ENCODE results near the gene IPO4.

Gene IPO4

DNA sequence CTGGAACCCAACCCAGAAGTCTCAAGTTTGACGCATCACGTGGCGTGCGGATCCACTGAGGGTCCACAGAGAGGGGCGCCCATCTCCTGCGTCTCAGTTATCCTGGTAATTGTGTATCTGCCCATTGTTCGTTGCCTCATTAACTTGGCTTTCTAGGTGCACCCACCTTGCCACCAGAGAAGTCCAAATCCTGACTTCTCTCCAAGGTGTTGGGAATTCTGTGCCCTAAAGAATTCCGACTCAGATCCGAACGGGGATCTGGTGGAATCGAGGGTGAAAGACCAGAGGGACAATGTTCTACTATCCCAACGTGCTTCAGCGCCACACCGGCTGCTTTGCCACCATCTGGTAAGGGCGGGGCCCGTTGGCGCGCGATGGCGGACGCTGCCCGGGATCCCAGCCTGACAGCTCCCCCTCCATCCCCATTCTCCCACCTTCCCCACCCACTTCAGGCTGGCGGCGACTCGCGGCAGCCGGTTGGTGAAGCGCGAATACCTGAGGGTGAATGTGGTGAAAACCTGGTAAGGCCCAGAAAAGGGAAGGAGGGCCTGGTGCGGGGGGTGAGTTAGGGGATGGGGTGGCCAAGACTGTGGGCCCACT is 16.3 kb downstream of the IPO4 start:
- DNase-seq: peak; percentile 76

DNA sequence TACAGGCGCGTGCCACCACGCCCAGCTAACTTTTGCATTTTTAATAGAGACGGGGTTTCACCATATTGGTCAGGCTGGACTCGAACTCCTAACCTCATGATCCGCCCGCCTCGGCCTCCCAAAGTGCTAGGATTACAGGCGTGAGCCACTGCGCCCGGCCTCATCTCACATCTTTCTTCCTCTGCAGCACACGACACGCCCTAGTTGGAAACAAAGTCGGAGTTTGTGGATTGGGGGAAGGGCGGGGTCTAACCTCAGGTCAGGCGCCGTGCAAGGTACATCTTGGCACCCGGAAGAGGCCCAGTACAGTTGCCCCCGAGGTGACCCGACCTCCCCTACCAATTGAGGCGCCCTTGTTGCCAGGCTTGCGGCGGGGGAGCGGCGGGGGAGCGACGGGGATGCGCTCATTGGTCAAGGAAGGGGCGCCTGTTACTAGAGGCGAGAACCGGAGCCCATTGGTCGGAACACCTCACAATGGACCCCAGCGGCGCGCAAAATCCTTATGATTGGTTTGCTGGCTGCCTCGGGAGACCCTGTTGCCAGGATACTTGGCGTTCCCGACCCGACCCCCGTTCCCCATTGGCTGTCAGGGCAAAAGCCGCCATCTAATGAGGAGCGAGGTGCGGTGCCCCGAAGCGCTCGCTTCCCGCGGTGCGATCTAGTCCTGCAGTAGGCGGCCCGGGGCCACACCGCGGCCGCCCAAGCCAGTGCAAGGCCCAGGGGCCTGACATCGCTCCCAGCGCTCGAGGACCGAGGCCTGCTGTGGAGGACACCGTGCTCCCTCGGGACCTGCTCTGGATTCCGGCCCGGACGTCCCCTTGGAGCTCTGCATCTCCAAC is 17.0 kb downstream of the IPO4 start, which contains the start of gene REC8:
Gene REC8, plus strand, starts transcription at position 659 of the 839 bp plus-strand sequence. CDS start 473 bp downstream, outside the sequence.
- DNase-seq: peak; percentile 100

DNA sequence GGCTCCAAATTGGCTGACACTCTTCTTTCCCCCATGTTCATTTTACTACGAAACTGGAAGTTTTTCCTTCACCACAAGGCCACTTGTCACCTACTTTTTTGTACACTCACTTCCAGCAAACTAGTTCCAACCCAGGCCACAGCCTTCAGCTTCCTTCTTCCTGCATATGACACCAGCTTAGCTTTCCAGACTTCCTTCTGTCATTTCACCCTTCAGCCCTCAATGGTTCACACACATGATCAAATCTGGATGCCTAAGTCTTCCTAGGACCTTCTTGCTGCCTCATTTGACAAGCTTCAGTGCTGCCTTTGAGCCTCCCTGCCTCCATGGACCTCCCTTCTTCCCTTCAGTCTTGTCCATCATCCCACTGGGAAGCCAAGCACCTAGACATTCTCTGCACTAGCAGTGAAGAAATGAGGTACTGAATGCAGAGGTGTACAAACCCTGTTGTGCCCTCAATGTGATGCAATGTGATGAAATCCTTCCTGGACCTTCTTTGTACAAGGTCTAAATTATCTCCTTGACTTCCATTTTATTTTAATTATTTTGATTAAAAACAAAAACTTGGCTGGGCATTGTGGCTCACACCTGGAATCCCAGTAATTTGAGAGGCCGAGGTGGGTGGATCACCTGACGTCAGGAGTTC is 21.0 kb downstream of the IPO4 start:
- no peak for DNase-seq

DNA sequence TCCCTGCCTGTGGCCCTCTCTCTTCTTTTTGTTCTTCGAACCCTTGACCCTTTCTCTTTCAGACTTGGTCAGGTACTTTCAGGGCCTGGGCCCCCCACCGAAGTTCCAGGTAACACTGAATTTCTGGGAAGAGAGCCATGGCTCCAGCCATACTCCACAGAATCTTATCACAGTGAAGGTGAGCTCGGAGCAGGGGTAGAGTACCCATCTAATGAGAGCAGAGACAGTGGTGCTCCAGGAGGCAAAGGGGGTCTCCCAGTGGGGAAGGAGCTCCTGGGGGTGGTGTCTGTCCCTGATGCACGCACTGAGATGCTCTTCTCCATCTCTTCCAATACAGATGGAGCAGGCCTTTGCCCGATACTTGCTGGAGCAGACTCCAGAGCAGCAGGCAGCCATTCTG is 22.8 kb downstream of the IPO4 start:
- DNase-seq: no peak

DNA sequence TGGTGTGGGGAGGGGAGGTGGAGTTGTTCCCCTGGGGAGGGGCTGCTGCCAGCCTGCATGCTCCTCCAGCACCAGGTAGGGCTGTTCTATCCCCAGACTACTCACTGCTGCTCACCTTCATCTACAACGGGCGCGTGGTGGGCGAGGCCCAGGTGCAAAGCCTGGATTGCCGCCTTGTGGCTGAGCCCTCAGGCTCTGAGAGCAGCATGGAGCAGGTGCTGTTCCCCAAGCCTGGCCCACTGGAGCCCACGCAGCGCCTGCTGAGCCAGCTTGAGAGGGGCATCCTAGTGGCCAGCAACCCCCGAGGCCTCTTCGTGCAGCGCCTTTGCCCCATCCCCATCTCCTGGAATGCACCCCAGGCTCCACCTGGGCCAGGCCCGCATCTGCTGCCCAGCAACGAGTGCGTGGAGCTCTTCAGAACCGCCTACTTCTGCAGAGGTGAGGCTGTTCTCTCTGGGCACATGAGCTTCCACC is 24.1 kb downstream of the IPO4 start:
- DNase-seq: no peak

DNA sequence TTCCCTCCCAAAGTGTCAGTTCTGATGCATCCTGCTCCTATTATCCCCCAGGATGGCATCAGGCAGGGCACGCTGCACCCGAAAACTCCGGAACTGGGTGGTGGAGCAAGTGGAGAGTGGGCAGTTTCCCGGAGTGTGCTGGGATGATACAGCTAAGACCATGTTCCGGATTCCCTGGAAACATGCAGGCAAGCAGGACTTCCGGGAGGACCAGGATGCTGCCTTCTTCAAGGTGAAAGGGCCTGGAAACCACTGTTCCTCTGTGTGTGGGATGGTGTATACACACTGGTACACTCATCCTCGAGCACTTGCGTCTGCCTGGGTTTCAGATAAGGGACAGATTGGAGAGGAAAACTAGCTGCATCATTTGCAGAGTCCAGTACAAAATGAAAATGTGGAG is 26.5 kb downstream of the IPO4 start:
- no peak for DNase-seq

DNA sequence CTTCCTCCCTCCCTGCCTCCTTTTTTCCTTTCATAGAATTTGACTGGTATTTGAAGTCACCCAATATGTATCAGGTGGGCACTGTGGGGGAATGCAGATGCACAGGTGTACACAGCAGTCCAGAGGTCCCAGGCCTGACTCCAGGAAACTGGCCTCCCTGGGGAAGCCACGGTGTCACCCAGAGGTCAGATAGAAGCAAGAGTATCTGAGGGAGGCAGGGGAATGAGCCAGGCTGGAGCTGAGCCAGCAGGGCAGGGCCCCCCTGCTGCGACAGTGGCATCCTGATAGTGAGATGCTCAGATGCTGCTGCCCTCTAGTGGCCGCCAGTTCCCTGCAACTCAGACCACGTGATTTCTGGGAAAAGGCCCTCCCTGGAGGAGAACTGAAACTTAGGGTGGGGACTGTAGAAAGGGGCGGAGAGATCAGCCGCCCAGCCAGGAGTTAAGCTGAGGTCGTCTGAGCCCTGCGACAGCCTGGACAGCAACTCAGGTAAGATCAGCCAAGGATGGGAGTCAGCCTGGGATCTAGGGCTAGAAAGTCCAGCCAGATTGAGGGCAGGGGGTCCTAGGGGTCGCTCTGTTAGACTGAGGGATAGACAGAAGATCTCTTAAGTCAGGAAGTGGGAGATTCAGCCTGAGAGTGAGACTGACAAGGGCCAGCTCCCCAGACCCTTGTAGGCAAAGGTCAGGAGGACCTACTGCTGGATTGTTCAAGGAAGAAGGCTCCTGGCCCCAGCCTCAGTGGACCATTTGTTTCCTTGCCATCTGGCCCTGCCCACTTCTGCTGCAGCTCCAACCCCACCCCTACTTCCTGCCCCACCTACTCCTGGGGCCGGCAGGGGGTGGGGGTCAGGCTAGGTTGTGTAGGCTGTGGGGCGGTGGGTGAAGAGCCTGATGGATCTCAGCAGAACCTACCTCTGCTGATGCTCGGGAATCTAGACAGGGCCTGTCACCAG is 27.5 kb downstream of the IPO4 start, which contains the start of gene IRF9:
Gene IRF9, plus strand, starts transcription at position 416 of the 955 bp plus-strand sequence. CDS start 880 bp downstream, outside the sequence.
- peak; percentile 95 for DNase-seq

DNA sequence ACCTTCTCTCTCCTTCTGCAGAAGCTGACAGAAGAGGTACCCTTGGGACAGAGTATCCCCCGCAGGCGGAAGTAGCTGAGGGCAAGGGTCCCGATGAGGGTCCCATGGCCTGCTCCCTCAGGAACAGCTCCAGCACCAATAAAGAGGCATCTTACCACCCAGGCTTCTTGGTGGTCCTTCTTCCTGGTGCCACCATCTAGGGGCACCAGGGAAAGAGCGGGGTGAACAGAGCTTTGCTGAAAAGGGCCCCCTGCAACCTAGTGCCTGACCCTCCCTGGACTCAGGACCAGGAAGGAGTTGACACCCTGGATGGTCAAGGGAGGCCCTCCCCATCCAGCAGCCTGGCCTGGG is 28.1 kb downstream of the IPO4 start:
- DNase-seq: no peak

DNA sequence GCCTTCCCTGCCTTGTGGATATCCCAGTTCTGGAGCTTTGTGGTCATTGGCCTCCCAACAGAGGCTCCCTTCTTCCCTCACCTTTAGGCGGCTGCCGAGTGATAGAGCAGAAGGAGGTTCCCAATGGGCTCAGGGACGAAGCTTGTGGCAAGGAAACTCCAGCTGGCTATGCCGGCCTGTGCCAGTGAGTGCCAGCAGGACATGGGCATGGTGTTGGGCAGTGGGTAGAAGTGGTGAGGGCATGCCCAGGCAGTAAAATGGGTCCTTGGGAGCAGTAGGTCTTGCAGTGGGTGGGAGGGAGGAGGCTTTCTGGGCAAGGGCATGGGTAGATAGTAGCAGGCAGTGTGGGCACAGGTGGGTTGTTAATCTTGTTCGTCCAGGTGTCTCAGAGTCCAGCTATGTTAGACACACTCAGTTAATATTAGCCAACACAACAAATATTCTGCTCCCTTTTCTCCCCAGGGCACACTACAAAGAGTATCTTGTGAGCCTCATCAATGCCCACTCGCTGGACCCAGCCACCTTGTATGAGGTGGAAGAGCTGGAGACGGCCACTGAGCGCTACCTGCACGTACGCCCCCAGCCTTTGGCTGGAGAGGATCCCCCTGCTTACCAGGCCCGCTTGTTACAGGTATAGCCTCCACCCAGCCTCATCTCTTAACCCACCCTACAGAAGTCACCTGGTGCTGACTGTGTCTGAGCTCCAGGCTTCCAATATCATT is 28.7 kb downstream of the IPO4 start:
- no peak for DNase-seq

DNA sequence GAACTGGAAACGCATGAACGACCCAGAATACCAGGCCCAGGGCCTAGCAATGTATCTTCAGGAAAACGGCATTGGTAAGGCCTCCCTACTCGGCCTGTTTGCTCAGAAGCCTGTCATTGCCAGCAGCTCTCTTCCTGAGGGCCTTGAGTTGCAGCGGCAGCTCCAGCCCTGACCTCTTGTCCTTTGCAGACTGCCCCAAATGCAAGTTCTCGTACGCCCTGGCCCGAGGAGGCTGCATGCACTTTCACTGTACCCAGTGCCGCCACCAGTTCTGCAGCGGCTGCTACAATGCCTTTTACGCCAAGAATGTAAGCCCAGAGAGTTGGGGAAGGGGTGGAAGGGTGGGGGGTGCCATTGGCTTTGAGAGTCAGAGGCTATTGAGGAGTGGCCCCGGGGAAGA is 31.3 kb downstream of the IPO4 start:
- DNase-seq: no peak

DNA sequence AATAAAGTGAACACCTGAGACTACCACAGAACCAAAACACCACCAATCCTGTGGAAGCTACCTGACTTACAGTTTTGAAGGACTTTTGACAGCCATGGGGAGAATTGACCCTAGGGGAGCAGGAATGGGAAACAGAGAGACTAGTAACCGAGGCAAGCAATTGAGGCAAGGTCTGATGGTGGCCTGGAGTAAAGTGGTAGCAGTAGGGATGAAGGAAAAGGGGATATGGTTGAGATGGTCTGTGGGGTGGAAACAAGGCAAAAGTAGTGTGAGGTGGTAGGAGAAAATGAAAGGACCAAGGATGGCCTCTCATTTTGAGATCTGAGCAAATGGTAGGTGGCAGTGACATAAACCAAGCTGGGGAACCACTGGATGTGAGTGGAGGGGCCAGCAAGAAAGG is 31.8 kb downstream of the IPO4 start:
- DNase-seq: no peak

DNA sequence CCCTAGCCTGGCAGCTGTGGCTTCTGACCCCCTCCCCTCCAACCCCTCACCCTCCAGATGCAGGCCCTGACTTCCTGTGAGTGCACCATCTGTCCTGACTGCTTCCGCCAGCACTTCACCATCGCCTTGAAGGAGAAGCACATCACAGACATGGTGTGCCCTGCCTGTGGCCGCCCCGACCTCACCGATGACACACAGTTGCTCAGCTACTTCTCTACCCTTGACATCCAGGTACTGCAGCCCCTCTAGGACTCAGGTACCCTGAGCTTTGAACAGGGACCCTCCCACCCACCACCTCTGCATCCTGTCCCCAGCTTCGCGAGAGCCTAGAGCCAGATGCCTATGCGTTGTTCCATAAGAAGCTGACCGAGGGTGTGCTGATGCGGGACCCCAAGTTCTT is 33.5 kb downstream of the IPO4 start:
- no peak for DNase-seq

DNA sequence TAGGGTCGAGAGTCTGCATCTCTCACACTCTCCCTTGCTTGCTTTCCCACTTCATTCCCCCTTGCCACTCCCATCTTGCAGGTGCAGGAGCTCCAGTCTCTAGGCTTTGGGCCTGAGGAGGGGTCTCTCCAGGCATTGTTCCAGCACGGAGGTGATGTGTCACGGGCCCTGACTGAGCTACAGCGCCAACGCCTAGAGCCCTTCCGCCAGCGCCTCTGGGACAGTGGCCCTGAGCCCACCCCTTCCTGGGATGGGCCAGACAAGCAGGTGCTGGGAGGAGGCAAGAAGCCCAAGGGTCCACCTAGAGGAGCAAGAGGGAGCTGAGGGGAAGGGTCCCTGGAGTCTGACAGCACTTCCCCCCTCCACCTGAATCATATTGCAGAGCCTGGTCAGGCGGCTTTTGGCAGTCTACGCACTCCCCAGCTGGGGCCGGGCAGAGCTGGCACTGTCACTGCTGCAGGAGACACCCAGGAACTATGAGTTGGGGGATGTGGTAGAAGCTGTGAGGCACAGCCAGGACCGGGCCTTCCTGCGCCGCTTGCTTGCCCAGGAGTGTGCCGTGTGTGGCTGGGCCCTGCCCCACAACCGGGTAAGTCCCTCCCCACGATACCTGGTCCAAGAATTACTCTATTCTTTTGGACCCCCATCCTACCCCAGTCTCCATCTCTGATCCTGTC is 37.1 kb downstream of the IPO4 start:
- DNase-seq: no peak

DNA sequence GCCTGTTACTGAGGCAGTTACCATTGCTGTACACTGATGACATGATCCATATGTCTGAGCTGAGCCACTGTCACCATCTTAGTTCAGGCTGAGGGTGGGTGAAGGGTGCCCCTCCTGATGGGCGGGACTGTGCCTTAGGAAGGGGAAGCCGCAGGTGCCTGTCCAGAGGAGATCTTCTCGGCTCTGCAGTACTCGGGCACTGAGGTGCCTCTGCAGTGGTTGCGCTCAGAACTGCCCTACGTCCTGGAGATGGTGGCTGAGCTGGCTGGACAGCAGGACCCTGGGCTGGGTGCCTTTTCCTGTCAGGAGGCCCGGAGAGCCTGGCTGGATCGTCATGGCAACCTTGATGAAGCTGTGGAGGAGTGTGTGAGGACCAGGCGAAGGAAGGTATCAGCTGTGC is 37.6 kb downstream of the IPO4 start:
- DNase-seq: no peak

DNA sequence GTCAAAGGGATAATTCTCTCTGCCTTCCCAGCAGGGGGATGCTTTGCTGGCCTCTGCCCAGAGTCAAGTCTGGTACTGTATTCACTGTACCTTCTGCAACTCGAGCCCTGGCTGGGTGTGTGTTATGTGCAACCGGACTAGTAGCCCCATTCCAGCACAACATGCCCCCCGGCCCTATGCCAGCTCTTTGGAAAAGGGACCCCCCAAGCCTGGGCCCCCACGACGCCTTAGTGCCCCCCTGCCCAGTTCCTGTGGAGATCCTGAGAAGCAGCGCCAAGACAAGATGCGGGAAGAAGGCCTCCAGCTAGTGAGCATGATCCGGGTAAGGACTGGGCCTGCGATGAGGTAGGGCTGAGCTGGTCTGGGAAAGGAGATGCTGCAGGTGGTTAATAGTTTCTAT is 38.0 kb downstream of the IPO4 start:
- DNase-seq: no peak

DNA sequence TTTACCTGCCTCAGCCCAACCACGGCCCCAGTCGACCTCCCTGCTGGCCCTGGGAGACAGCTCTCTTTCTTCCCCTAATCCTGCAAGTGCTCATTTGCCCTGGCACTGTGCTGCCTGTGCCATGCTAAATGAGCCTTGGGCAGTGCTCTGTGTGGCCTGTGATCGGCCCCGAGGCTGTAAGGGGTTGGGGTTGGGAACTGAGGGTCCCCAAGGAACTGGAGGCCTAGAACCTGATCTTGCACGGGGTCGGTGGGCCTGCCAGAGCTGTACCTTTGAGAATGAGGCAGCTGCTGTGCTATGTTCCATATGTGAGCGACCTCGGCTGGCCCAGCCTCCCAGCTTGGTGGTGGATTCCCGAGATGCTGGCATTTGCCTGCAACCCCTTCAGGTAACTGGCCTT is 38.6 kb downstream of the IPO4 start:
- no peak for DNase-seq

DNA sequence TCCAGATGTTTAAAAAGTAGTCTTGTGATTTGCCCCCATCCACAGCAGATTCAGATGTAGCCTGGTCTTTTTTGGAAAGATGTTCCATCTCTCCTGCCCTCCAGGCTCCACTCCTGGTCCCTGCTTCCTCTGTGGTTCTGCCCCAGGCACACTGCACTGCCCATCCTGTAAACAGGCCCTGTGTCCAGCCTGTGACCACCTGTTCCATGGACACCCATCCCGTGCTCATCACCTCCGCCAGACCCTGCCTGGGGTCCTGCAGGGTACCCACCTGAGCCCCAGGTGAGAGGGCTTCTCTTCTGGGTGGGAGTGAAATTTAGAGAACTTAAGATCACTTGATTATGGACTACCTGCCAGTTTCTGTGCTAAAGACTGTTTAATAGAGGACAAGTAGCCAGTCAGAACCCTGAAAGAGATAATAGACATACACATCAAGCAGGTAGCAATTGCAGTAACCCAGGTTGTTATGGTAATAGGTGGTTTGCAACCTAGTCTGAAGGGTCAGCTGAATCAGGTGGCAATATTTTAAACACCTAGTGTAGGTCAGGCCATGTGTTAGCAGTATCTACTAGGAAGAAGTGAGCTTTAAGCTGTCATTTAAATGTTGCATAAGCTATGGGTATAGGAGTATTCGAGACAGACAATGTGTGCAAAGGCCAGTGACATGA is 39.2 kb downstream of the IPO4 start:
- DNase-seq: no peak

DNA sequence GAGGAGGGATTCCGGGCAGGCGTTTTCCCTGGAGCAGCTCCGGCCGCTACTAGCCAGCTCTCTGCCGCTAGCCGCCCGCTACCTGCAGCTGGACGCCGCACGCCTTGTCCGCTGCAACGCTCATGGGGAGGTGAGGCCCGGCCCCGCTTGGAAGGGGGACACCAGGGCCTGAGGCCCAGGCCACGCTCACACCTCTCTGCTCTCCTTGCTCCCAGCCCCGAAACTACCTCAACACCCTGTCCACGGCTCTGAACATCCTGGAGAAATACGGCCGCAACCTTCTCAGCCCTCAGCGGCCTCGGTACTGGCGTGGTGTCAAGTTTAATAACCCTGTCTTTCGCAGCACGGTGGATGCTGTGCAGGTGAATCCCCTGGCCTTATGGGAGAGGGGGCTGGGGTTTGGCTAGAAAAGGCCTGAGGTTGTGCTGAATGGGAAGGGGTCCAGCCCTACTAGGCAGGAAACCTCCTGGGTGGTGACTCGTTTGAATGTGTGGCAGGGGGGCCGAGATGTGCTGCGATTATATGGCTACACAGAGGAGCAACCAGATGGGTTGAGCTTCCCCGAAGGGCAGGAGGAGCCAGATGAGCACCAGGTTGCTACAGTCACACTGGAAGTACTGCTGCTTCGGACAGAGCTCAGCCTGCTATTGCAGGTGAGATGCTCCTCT is 40.7 kb downstream of the IPO4 start:
- DNase-seq: peak; percentile 40

DNA sequence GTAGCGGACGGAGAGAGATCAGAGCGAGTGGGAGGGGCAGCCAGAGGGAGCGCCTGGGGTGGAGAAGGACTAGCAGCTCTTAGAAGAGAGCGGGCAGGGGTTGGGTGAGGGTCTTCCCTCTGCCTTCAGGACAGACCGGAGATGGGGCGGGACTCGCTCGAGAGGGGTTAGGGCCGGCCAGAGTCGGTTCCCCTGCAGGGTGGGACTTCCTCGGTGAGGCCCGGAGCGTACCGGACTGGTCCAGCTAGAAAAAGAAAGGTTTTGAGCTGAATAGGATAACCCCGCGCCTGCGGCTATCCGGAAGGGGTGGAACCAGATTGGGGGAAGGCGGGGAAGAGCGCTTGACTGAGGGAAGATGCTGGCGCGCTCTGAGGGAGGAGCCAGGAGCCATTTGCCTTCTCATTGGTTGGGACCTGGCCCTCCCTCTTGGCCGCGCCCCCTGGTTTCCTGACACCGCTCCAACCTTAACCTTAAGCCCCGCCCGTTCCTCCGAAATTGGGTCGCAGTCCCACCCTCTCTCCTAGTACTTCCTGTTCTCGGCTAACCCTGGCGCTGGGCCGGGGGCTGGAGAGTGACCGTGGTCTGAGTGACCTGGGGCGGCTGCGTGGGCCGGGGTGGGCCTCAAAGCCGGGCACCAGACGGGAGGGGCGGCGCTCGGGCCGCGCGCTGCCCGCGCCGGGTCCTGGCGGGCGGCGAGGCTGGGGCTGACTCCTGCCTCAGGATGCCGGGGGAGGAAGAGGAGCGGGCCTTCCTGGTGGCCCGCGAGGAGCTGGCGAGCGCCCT is 41.4 kb downstream of the IPO4 start, which contains the start of gene RNF31:
Gene RNF31, plus strand, starts transcription at position 521 of the 783 bp plus-strand sequence. Its CDS starts 201 bp downstream, at position 722.
- DNase-seq: peak; percentile 99
